Activated CD8-positive, alpha-beta memory T cell treated with anti-CD3 and anti-CD28 coated beads, Interleukin-2, amount 50 U/mL, for 4 hours (primary cell): ENCODE data around the gene KCNH4.
A peak's percentile ranks its signal among the peaks of the same experiment; 100 is the strongest.
"Not testable (repeated sequence)": the region's sequence is repeated elsewhere in the genome, so short reads cannot be mapped to it uniquely, and the experiment has no call there.

ENCODE experiments used
- DNase-seq: peaks from one replicate; pipeline ENCODE4 v3.0.0-alpha.2; 2020

Gene KCNH4

GRCh38 chr17:42180922-42181850, at the start of gene KCNH4:
Gene KCNH4 (minus strand): TSS chr17:42181142. CDS start chr17:42180945, 197 bp downstream.
- peak; percentile 84 for DNase-seq

- DNase-seq: no peak
These were observed 49.3 kb upstream of the KCNH4 start for GRCh38 chr17:42230225-42230624.

DNA sequence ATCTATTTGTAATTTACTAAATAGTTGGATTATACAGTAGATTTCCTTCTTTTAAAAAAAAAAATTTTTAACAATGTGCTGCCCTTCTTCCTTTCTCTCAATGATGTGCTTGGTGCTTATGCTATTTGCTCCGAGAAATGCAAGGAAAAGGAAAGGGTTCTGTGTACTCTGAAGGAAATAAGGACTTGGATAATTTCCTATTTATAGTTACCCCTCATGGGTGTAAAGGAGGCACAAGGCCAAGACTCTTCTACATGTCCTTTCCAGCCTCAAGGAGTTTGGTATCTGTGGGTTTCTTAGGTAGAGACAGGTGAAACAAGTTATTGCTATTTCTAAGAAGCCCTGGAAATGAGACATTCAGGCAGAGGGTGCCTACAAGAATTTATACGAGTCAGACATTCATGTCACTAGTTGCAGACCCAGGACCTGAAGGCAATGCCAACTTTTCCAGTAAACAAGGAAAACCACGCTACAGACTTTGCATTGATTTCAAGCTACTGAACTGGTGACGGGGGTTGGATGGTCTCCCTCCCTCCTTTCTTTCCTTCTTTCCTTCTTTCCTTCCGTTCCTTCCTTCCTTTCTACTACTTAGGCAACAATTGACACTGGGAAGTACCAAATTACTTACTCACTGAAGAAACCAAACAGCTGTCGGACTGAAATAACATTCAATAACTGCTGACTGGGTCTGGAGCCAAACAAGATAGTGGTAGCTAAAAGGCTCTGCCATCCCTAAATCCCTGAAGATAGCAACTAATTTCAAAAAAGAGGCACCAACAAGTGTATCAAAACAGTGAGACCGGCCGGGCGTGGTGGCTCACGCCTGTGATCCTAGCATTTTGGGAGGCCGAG, 47.1 kb upstream of the KCNH4 start:
- no peak for DNase-seq

- DNase-seq: no peak
These were observed 44.7 kb upstream of the KCNH4 start for GRCh38 chr17:42225646-42226045.

DNA sequence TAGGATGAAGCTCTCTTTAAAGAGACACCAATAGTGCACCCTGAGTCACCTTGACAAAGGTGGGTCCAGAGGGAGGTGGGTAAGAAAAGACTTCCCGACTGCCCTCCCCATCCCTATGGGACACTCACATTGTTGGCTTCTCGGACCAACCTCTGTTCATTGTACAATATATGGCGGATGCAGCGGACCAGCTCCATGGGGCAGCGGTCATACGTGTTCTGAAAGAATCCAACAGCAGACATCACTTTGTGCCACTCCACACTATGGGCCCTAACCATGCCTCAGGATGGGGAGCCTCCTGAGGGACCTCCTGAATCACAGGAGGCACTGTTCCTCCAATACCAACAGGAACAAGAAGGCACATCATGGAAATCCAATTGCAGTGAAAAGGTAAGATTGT, 43.7 kb upstream of the KCNH4 start:
- DNase-seq: no peak

GRCh38 chr17:42221886-42222745, 41.2 kb upstream of the KCNH4 start:
- peak; percentile 62 for DNase-seq

- not testable (repeated sequence) for DNase-seq
These were observed 38.3 kb upstream of the KCNH4 start for GRCh38 chr17:42219280-42219679.

DNA sequence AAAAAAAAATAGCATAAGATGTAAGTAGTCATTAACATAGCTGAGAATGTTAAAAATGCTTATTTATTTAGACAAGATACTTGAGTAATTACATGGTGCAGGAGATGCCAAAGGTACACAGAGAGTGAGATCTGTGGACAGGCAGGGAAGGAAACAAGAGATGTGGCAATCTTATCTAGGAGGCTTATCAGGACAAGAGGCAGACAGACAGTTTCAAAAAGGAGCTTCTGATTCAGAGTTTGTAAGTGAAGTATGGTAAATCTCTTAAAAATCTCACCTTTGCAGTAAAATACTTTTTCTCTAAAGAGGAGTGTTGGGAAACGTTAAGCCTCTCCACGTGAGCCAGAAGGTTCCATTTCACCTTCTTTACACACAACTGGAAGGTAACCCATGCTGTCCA, 33.2 kb upstream of the KCNH4 start:
- DNase-seq: no peak

DNA sequence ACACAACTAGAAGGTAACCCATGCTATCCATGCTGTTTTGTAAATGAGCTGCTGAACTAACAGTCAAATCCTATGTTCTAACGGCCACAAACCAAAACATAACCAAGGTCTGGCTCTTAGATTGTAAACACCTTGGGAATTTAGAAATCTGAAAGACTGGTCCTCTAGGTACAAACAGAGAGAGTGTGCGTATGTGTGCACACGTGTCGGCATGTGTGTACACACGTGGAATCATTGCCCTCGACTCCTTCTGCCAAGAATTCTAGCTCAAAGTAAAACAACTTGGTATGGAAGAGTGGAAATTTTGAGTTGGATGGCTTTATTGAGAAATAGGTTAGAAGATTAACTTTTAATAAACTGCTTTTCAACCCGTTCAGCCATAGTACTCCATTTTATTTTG, 31.4 kb upstream of the KCNH4 start:
- no peak for DNase-seq

GRCh38 chr17:42211921-42212341, 31.0 kb upstream of the KCNH4 start:
- DNase-seq: not testable (repeated sequence)

- DNase-seq: no peak
These were observed 29.1 kb upstream of the KCNH4 start for GRCh38 chr17:42210046-42210445.

GRCh38 chr17:42206153-42206612, 25.2 kb upstream of the KCNH4 start:
- DNase-seq: not testable (repeated sequence)

- no peak for DNase-seq
These were observed 22.4 kb upstream of the KCNH4 start for GRCh38 chr17:42203354-42203753.

GRCh38 chr17:42202696-42203095, 21.8 kb upstream of the KCNH4 start:
- DNase-seq: no peak

DNA sequence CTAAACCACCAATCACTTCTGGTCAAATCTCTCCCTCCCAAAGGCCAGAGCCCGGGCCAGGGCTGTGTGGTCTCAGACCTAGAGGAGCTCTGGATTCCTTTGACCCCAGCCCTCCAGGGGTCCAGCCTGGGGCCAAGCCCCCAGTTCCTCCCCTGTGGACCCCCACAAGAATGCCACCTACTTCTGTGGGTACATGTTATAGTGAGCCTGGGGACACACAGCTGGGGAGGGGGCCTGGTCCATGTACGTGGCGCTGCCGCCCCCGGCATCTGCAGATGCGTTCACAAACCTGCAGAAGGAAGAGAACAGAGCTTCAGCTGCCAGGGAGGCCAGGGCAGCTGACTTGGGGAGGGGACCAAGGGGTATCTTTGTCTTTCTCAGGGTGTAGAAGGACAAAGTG, 21.2 kb upstream of the KCNH4 start:
- no peak for DNase-seq

GRCh38 chr17:42201458-42201772, 20.5 kb upstream of the KCNH4 start:
- DNase-seq: no peak

GRCh38 chr17:42200706-42201457, 19.9 kb upstream of the KCNH4 start:
- DNase-seq: no peak

- DNase-seq: no peak
These were observed 18.6 kb upstream of the KCNH4 start for GRCh38 chr17:42199416-42200011.

- no peak for DNase-seq
These were observed 18.0 kb upstream of the KCNH4 start for GRCh38 chr17:42198897-42199296.

- no peak for DNase-seq
These were observed 16.7 kb upstream of the KCNH4 start for GRCh38 chr17:42197564-42198156.
